Caco-2 (cell line): ENCODE results near the gene PDSS2. TPM values are rescaled to one million over a fixed set of nuclear protein-coding genes. Genes with fewer than 3 reads are reported as not detected.

Source experiments
- BruUV-seq: library from RNA; stranded (reverse); fragments of 400-500 nt; replicated peaks from 2 replicates; lab custom pipeline; 2021; lab: Mats Ljungman, UMichigan
- CTCF ChIA-PET: fragments of 300-600 bp; sonication (Branson Sonifier 250); formaldehyde crosslinking; loops from one replicate; lab custom pipeline; 2022; ENCODE audit warnings: antibody characterized with exemption; lab: Charles Lee
- POLR2A ChIA-PET: fragments of 300-600 bp; sonication (Branson Sonifier 250); formaldehyde crosslinking; loops from one replicate; lab custom pipeline; 2022; ENCODE audit warnings: antibody characterized with exemption; lab: Charles Lee
- DNase-seq, 2 experiments: peaks; one replicate each; pipeline versions ENCODE4 v3.0.0 to v3.0.0-alpha.2; 2020 to 2022
- H3K27me3 ChIP-seq: replicated peaks from 2 replicates; pipeline ENCODE4 v1.6.0; 2011; ENCODE audit warnings: low read length; ENCODE audit not compliant: control insufficient read depth, insufficient read depth
- H3K36me3 ChIP-seq: 2 replicates; pipeline ENCODE4 v1.5.1; 2011; ENCODE audit warnings: low read length; ENCODE audit not compliant: control insufficient read depth, insufficient read depth
- H3K4me1 ChIP-seq: fragments of 250-450 bp; sonication (Bioruptor Pico); 2 replicates; pipeline ENCODE4 v1.5.1; 2020; ENCODE audit warnings: mild to moderate bottlenecking
- H3K4me3 ChIP-seq: 2 replicates; pipeline ENCODE4 v1.5.1; 2011; ENCODE audit warnings: low read depth, mild to moderate bottlenecking, control low read depth, low read length
- H3K9me3 ChIP-seq: fragments of 250-450 bp; sonication (Bioruptor Pico); 2 replicates; pipeline ENCODE4 v1.5.1; 2020; ENCODE audit warnings: mild to moderate bottlenecking, moderate library complexity
- H3K27ac Mint-ChIP-seq: one replicate; pipeline ENCODE4 v1.8.0; 2022; ENCODE audit warnings: mixed read lengths; ENCODE audit not compliant: unreplicated experiment
- H3K27me3 Mint-ChIP-seq: one replicate; pipeline ENCODE4 v1.8.0; 2022; ENCODE audit warnings: mixed read lengths; ENCODE audit not compliant: insufficient read depth, unreplicated experiment
- H3K36me3 Mint-ChIP-seq: one replicate; pipeline ENCODE4 v1.8.0; 2022; ENCODE audit warnings: mild to moderate bottlenecking, mixed read lengths; ENCODE audit not compliant: insufficient read depth, unreplicated experiment
- H3K4me1 Mint-ChIP-seq: one replicate; pipeline ENCODE4 v1.8.0; 2022; ENCODE audit warnings: low read depth, mixed read lengths; ENCODE audit not compliant: unreplicated experiment
- H3K4me3 Mint-ChIP-seq: one replicate; pipeline ENCODE4 v1.8.0; 2022; ENCODE audit warnings: mild to moderate bottlenecking, moderate library complexity, mixed read lengths; ENCODE audit not compliant: unreplicated experiment
- H3K9me3 Mint-ChIP-seq: one replicate; pipeline ENCODE4 v1.8.0; 2022; ENCODE audit warnings: mixed read lengths; ENCODE audit not compliant: unreplicated experiment
- intact Hi-C: fragments of 100-400 bp; cut with micrococcal nuclease; formaldehyde crosslinking; loops from one replicate; pipeline ENCODE4 v1.10.0; 2022; ENCODE audit not compliant: unreplicated experiment
- total RNA-seq: library from RNA; stranded (reverse); gene quantifications from 2 replicates; pipeline ENCODE4 v1.2.3, GENCODE V29; 2022
- TF ChIP-seq, protein P1 (sequence below), 2 experiments: fragments of 200-600 bp in 1 of 2; IDR thresholded peaks; 1 replicate in 1 of 2; 2 replicates in 1 of 2; pipeline versions ENCODE4 v1.5.1 to v1.8.0; 2011 to 2022; ENCODE audit warnings: antibody characterized with exemption in 1 of 2, control low read depth in 1 of 2, inconsistent platforms in 1 of 2, low read depth in 1 of 2, low read length in 1 of 2, mild to moderate bottlenecking in 1 of 2, moderate library complexity in 1 of 2; ENCODE audit not compliant: insufficient read depth in 1 of 2, severe bottlenecking in 1 of 2, unreplicated experiment in 1 of 2

Gene PDSS2
- total RNA-seq, 1 experiment from 2014 or later, result 10.3 TPM

GRCh38 chr6:107353773-107354382, 105.5 kb downstream of the PDSS2 start:
- H3K36me3 Mint-ChIP-seq, result no peaks in the 10 kb centered on the region
- intact Hi-C loops, result no loop called here
- POLR2A ChIA-PET, result no interaction called here
- no peaks in the 10 kb centered on the region for H3K9me3 ChIP-seq
- no peaks in the 10 kb centered on the region for H3K4me1 ChIP-seq
- CTCF ChIA-PET, result no interaction called here
- H3K36me3 ChIP-seq, result no peaks in the 10 kb centered on the region
- H3K4me3 ChIP-seq, result no peak overlapping the region
- no peak overlapping the region for H3K27ac Mint-ChIP-seq
- TF ChIP-seq, protein P1, sequence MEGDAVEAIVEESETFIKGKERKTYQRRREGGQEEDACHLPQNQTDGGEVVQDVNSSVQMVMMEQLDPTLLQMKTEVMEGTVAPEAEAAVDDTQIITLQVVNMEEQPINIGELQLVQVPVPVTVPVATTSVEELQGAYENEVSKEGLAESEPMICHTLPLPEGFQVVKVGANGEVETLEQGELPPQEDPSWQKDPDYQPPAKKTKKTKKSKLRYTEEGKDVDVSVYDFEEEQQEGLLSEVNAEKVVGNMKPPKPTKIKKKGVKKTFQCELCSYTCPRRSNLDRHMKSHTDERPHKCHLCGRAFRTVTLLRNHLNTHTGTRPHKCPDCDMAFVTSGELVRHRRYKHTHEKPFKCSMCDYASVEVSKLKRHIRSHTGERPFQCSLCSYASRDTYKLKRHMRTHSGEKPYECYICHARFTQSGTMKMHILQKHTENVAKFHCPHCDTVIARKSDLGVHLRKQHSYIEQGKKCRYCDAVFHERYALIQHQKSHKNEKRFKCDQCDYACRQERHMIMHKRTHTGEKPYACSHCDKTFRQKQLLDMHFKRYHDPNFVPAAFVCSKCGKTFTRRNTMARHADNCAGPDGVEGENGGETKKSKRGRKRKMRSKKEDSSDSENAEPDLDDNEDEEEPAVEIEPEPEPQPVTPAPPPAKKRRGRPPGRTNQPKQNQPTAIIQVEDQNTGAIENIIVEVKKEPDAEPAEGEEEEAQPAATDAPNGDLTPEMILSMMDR (IDR thresholded peaks at IDR 0.05; ENCODE audit: insufficient read depth in 1 of 2, low read depth in 1 of 2, low read length in 1 of 2, severe bottlenecking in 1 of 2, unreplicated experiment in 1 of 2), result no peak
- H3K27me3 ChIP-seq, result no peaks in the 10 kb centered on the region
- H3K27me3 Mint-ChIP-seq, result no peaks in the 10 kb centered on the region
- H3K4me3 Mint-ChIP-seq, result no peak overlapping the region
- no peak for DNase-seq
- no peaks in the 10 kb centered on the region for H3K4me1 Mint-ChIP-seq
- no TSS peak for BruUV-seq
- H3K9me3 Mint-ChIP-seq, result no peaks in the 10 kb centered on the region

GRCh38 chr6:107348224-107348623, 111.1 kb downstream of the PDSS2 start:
- DNase-seq, result no peak
- intact Hi-C loops, result no loop called here
- Histone ChIP-seq H3K4me3 (no peak overlapping the region), H3K9me3 (no peaks in the 10 kb centered on the region), H3K36me3 (no peaks in the 10 kb centered on the region), H3K4me1 (no peaks in the 10 kb centered on the region), H3K27me3 (no peaks in the 10 kb centered on the region)
- CTCF ChIA-PET, result interaction anchor here (0.8 kb wide), 2 partner anchors 14 to 112 kb away, joined by 3 to 6 read pairs; no protein-coding TSS in a partner anchor
- Mint-ChIP-seq H3K4me3 (no peak overlapping the region), H3K4me1 (no peaks in the 10 kb centered on the region), H3K9me3 (no peaks in the 10 kb centered on the region), H3K27ac (no peak overlapping the region), H3K27me3 (no peaks in the 10 kb centered on the region), H3K36me3 (no peaks in the 10 kb centered on the region)
- TF ChIP-seq, protein P1 (IDR thresholded peaks at IDR 0.05; ENCODE audit: insufficient read depth in 1 of 2, low read depth in 1 of 2, low read length in 1 of 2, severe bottlenecking in 1 of 2, unreplicated experiment in 1 of 2), result no peak
- BruUV-seq, result no TSS peak
- POLR2A ChIA-PET, result no interaction called here

GRCh38 chr6:107345393-107345792, 114.0 kb downstream of the PDSS2 start:
- H3K4me1 ChIP-seq, result no peaks in the 10 kb centered on the region
- TF ChIP-seq, protein P1 (IDR thresholded peaks at IDR 0.05; ENCODE audit: insufficient read depth in 1 of 2, low read depth in 1 of 2, low read length in 1 of 2, severe bottlenecking in 1 of 2, unreplicated experiment in 1 of 2), result no peak
- DNase-seq, result no peak
- H3K27me3 ChIP-seq, result no peaks in the 10 kb centered on the region
- BruUV-seq, result no TSS peak
- H3K9me3 ChIP-seq, result no peaks in the 10 kb centered on the region
- Mint-ChIP-seq H3K36me3 (no peaks in the 10 kb centered on the region), H3K27ac (no peak overlapping the region), H3K27me3 (no peaks in the 10 kb centered on the region), H3K9me3 (no peaks in the 10 kb centered on the region), H3K4me1 (no peaks in the 10 kb centered on the region), H3K4me3 (no peak overlapping the region)
- intact Hi-C loops, result no loop called here
- no peaks in the 10 kb centered on the region for H3K36me3 ChIP-seq
- POLR2A ChIA-PET, result no interaction called here
- no peak overlapping the region for H3K4me3 ChIP-seq
- CTCF ChIA-PET, result no interaction called here
